ENCODE measurements around the gene ZW10.
"Not testable (repeated sequence)": the region's sequence is repeated elsewhere in the genome, so short reads cannot be mapped to it uniquely, and the experiment has no call there.

Gene ZW10

GRCh38 chr11:113760241-113760640 is 13.3 kb downstream of the ZW10 start:
- DNase-seq (ENCODE audit: low spot score) (no peak), FAIRE-seq (no peak)

- no peak for DNase-seq (ENCODE audit: low spot score)
- FAIRE-seq: no peak
Observed at GRCh38 chr11:113752932-113753331, 20.6 kb downstream of the ZW10 start.

- FAIRE-seq: no peak
- DNase-seq (ENCODE audit: low spot score): no peak
Observed at GRCh38 chr11:113736323-113736722, 37.2 kb downstream of the ZW10 start.

- FAIRE-seq: no peak
- no peak for DNase-seq (ENCODE audit: low spot score)
Observed at GRCh38 chr11:113732092-113732491, 41.4 kb downstream of the ZW10 start.

- FAIRE-seq: peak; percentile 70
- peak; percentile 48 for DNase-seq (ENCODE audit: low spot score)
Observed at GRCh38 chr11:113730887-113731726, 42.4 kb downstream of the ZW10 start.

- peak; percentile 70 for FAIRE-seq
- no peak for DNase-seq (ENCODE audit: low spot score)
Observed at GRCh38 chr11:113729456-113729855, 44.0 kb downstream of the ZW10 start.

GRCh38 chr11:113728814-113729213 is 44.7 kb downstream of the ZW10 start:
- DNase-seq (ENCODE audit: low spot score) (no peak), FAIRE-seq (no peak)

- FAIRE-seq (no peak), DNase-seq (ENCODE audit: low spot score) (no peak)
Observed at GRCh38 chr11:113725913-113726312, 47.6 kb downstream of the ZW10 start.

GRCh38 chr11:113725407-113725806 is 48.1 kb downstream of the ZW10 start:
- FAIRE-seq: no peak
- no peak for DNase-seq (ENCODE audit: low spot score)

- DNase-seq (ENCODE audit: low spot score) (no peak), FAIRE-seq (no peak)
Observed at GRCh38 chr11:113724778-113725177, 48.7 kb downstream of the ZW10 start.

GRCh38 chr11:113723787-113724186 is 49.7 kb downstream of the ZW10 start:
- no peak for DNase-seq (ENCODE audit: low spot score)
- no peak for FAIRE-seq

- FAIRE-seq: peak; percentile 46
- DNase-seq (ENCODE audit: low spot score): no peak
Observed at GRCh38 chr11:113722934-113723333, 50.6 kb downstream of the ZW10 start.

- FAIRE-seq: no peak
- no peak for DNase-seq (ENCODE audit: low spot score)
Observed at GRCh38 chr11:113722221-113722620, 51.3 kb downstream of the ZW10 start.

- FAIRE-seq: peak; percentile 5
- DNase-seq (ENCODE audit: low spot score): no peak
Observed at GRCh38 chr11:113721462-113722066, 51.9 kb downstream of the ZW10 start.

- not testable (repeated sequence) for FAIRE-seq; DNase-seq (ENCODE audit: low spot score)
Observed at GRCh38 chr11:113720478-113720877, 53.0 kb downstream of the ZW10 start.

- DNase-seq (ENCODE audit: low spot score) (no peak), FAIRE-seq (peak; percentile 50)
Observed at GRCh38 chr11:113715882-113716625, 57.4 kb downstream of the ZW10 start.

- FAIRE-seq (no peak), DNase-seq (ENCODE audit: low spot score) (no peak)
Observed at GRCh38 chr11:113715273-113715672, 58.2 kb downstream of the ZW10 start.

- FAIRE-seq (no peak), DNase-seq (ENCODE audit: low spot score) (no peak)
Observed at GRCh38 chr11:113710989-113711388, 62.5 kb downstream of the ZW10 start.

- DNase-seq (ENCODE audit: low spot score) (no peak), FAIRE-seq (no peak)
Observed at GRCh38 chr11:113705871-113706655, 67.4 kb downstream of the ZW10 start, which contains the start of gene TMPRSS5. TSS of gene TMPRSS5 (minus strand) at chr11:113706308. CDS start at chr11:113706224, 84 bp downstream.

- not testable (repeated sequence) for FAIRE-seq; DNase-seq (ENCODE audit: low spot score)
Observed at GRCh38 chr11:113703551-113703950, 69.9 kb downstream of the ZW10 start.

GRCh38 chr11:113701491-113701890 is 72.0 kb downstream of the ZW10 start:
- no peak for FAIRE-seq
- DNase-seq (ENCODE audit: low spot score): no peak
